HEK293 (cell line): ENCODE results near the gene CLASP1.

Source experiments
- CTCF ChIA-PET: fragments of 350-600 bp; formaldehyde crosslinking; extraction: SDS; loops from one replicate; lab custom pipeline; 2021; ENCODE audit warnings: antibody characterized with exemption; lab: Yijun Ruan, JAX
- POLR2A ChIA-PET: fragments of 300-600 bp; formaldehyde crosslinking; extraction: SDS; loops from one replicate; lab custom pipeline; 2020; ENCODE audit warnings: antibody characterized with exemption, inconsistent platforms; lab: Yijun Ruan, JAX
- H3K27ac ChIP-seq: fragments of 200-500 bp; sonication (Bioruptor generic); 2 replicates; pipeline ENCODE4 v1.5.1; 2014; ENCODE audit warnings: low read depth, low read length, control low read depth, inconsistent platforms; ENCODE audit errors: extremely low read depth
- H3K36me3 ChIP-seq, 2 experiments: fragments of 200-500 bp in 1 of 2; sonication (Bioruptor generic) in 1 of 2; 1 replicate in 1 of 2; 2 replicates in 1 of 2; pipeline ENCODE4 v1.5.1; 2014 to 2017; ENCODE audit warnings: inconsistent platforms in 2 of 2, low read length in 2 of 2; ENCODE audit not compliant: control insufficient read depth in 2 of 2, insufficient read depth in 1 of 2
- H3K4me1 ChIP-seq: fragments of 200-500 bp; sonication (Bioruptor generic); 2 replicates; pipeline ENCODE4 v1.5.1; 2014; ENCODE audit warnings: mild to moderate bottlenecking, low read length, inconsistent platforms; ENCODE audit not compliant: control insufficient read depth, insufficient read depth
- H3K4me3 ChIP-seq: 2 replicates; pipeline ENCODE4 v1.5.1; 2011; ENCODE audit warnings: low read depth, mild to moderate bottlenecking, control low read depth, low read length, moderate library complexity
- H3K9me3 ChIP-seq: fragments of 200-500 bp; sonication (Bioruptor generic); 2 replicates; pipeline ENCODE4 v1.5.1; 2014; ENCODE audit warnings: low read depth, low read length, inconsistent platforms; ENCODE audit not compliant: control insufficient read depth, insufficient read depth
- GLIS1 ChIP-seq: fragments of 450-650 bp; formaldehyde crosslinking; IDR thresholded peaks from 2 replicates; pipeline ENCODE4 v1.5.1; 2016; ENCODE audit warnings: missing biosample characterization, missing genetic modification characterization
- HOXD13 ChIP-seq: sonication (generic); formaldehyde crosslinking; IDR thresholded peaks from 2 replicates; pipeline ENCODE4 v1.8.0; 2022; ENCODE audit warnings: missing genetic modification reagents, borderline replicate concordance
- OSR2 ChIP-seq: fragments of 450-650 bp; formaldehyde crosslinking; IDR thresholded peaks from 2 replicates; pipeline ENCODE4 v1.5.1; 2016; ENCODE audit warnings: missing biosample characterization, missing genetic modification characterization
- ZBTB7A ChIP-seq: fragments of 450-650 bp; formaldehyde crosslinking; IDR thresholded peaks from 2 replicates; pipeline ENCODE4 v1.5.1; 2016; ENCODE audit warnings: low read depth, missing biosample characterization, missing genetic modification characterization
- ZFP69B ChIP-seq: fragments of 450-650 bp; formaldehyde crosslinking; IDR thresholded peaks from 2 replicates; pipeline ENCODE4 v1.5.1; 2016; ENCODE audit warnings: missing biosample characterization, missing genetic modification characterization
- ZNF248 ChIP-seq: fragments of 450-650 bp; formaldehyde crosslinking; IDR thresholded peaks from 2 replicates; pipeline ENCODE4 v1.5.1; 2017; ENCODE audit warnings: missing biosample characterization, missing genetic modification characterization
- ZNF354C ChIP-seq: fragments of 450-650 bp; formaldehyde crosslinking; IDR thresholded peaks from 2 replicates; pipeline ENCODE4 v1.5.1; 2016; ENCODE audit warnings: missing biosample characterization, missing genetic modification characterization, low read depth, borderline replicate concordance
- ZNF391 ChIP-seq: fragments of 450-650 bp; formaldehyde crosslinking; IDR thresholded peaks from 2 replicates; pipeline ENCODE4 v1.5.1; 2016; ENCODE audit warnings: low read depth, missing biosample characterization, missing genetic modification characterization, borderline replicate concordance
- ZNF488 ChIP-seq: fragments of 450-650 bp; formaldehyde crosslinking; IDR thresholded peaks from 2 replicates; pipeline ENCODE4 v1.5.1; 2016; ENCODE audit warnings: missing biosample characterization, missing genetic modification characterization
- ZNF544 ChIP-seq: fragments of 450-650 bp; formaldehyde crosslinking; IDR thresholded peaks from 2 replicates; pipeline ENCODE4 v1.5.0; 2017; ENCODE audit warnings: missing biosample characterization, missing genetic modification characterization
- ZNF558 ChIP-seq: fragments of 450-650 bp; formaldehyde crosslinking; IDR thresholded peaks from 2 replicates; pipeline ENCODE4 v1.5.1; 2016; ENCODE audit warnings: missing biosample characterization, missing genetic modification characterization
- ZNF560 ChIP-seq: fragments of 450-650 bp; formaldehyde crosslinking; IDR thresholded peaks from 2 replicates; pipeline ENCODE4 v1.5.1; 2017; ENCODE audit warnings: missing biosample characterization, missing genetic modification characterization, borderline replicate concordance
- ZNF585B ChIP-seq: fragments of 450-650 bp; formaldehyde crosslinking; IDR thresholded peaks from 2 replicates; pipeline ENCODE4 v1.5.1; 2016; ENCODE audit warnings: missing biosample characterization, missing genetic modification characterization
- ZNF658 ChIP-seq: fragments of 450-650 bp; formaldehyde crosslinking; IDR thresholded peaks from 2 replicates; pipeline ENCODE4; 2016; ENCODE audit warnings: missing biosample characterization, missing genetic modification characterization
- ZNF791 ChIP-seq: fragments of 450-650 bp; formaldehyde crosslinking; IDR thresholded peaks from 2 replicates; pipeline ENCODE4 v1.5.1; 2016; ENCODE audit warnings: missing biosample characterization, missing genetic modification characterization
- ZNF830 ChIP-seq: fragments of 450-650 bp; IDR thresholded peaks from 2 replicates; pipeline ENCODE4 v1.5.0; 2018; ENCODE audit warnings: missing biosample characterization, missing genetic modification characterization, low read depth, mild to moderate bottlenecking, moderate library complexity
- ZNF843 ChIP-seq: fragments of 450-650 bp; formaldehyde crosslinking; IDR thresholded peaks from 2 replicates; pipeline ENCODE4 v1.5.1; 2016; ENCODE audit warnings: missing biosample characterization, missing genetic modification characterization
- ZSCAN23 ChIP-seq: fragments of 450-650 bp; formaldehyde crosslinking; IDR thresholded peaks from 2 replicates; pipeline ENCODE4 v1.5.1; 2016; ENCODE audit warnings: missing biosample characterization, missing genetic modification characterization
- TF ChIP-seq, protein P1 (sequence below): fragments of 450-650 bp; formaldehyde crosslinking; IDR thresholded peaks from 2 replicates; pipeline ENCODE4 v1.5.1; 2016; ENCODE audit warnings: missing biosample characterization, missing genetic modification characterization
- TF ChIP-seq, protein P2 (sequence below): fragments of 450-650 bp; formaldehyde crosslinking; IDR thresholded peaks from 2 replicates; pipeline ENCODE4 v1.5.1; 2017; ENCODE audit warnings: missing biosample characterization, missing genetic modification characterization
- TF ChIP-seq, protein P3 (sequence below): fragments of 450-650 bp; IDR thresholded peaks from 2 replicates; pipeline ENCODE4 v1.5.1; 2018; ENCODE audit warnings: missing biosample characterization, missing genetic modification characterization
- TF ChIP-seq, protein P4 (sequence below): fragments of 450-650 bp; formaldehyde crosslinking; conservative IDR thresholded peaks from 2 replicates; pipeline ENCODE4 v1.5.1; 2016; ENCODE audit warnings: low read depth, missing biosample characterization, missing genetic modification characterization

Gene CLASP1

GRCh38 chr2:121501031-121501430, 148.2 kb downstream of the CLASP1 start (continued):
- TF ChIP-seq ZNF488 (tag by site-specific recombination): no peak
- TF ChIP-seq ZNF558: no peak
- TF ChIP-seq ZBTB7A (tag by site-specific recombination): no peak

DNA sequence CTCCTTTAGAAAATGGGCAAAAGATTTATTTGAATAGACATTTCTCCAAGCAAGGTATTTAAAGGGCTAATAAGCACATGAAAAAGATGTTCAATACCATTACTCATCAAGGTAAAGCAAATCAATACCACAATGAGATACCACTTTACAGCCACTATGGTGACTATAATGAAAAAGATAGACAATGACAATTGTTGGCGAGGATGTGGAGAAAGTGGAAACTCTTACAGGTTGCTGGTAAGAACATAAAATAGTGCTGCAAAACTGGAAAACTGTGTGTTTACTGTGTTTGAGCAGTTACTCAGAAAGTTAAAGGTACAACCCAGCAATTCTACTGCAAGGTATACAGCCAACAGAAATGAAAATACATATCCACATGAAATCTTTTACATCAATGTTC, 150.5 kb downstream of the CLASP1 start:
- TF ChIP-seq, protein P1, sequence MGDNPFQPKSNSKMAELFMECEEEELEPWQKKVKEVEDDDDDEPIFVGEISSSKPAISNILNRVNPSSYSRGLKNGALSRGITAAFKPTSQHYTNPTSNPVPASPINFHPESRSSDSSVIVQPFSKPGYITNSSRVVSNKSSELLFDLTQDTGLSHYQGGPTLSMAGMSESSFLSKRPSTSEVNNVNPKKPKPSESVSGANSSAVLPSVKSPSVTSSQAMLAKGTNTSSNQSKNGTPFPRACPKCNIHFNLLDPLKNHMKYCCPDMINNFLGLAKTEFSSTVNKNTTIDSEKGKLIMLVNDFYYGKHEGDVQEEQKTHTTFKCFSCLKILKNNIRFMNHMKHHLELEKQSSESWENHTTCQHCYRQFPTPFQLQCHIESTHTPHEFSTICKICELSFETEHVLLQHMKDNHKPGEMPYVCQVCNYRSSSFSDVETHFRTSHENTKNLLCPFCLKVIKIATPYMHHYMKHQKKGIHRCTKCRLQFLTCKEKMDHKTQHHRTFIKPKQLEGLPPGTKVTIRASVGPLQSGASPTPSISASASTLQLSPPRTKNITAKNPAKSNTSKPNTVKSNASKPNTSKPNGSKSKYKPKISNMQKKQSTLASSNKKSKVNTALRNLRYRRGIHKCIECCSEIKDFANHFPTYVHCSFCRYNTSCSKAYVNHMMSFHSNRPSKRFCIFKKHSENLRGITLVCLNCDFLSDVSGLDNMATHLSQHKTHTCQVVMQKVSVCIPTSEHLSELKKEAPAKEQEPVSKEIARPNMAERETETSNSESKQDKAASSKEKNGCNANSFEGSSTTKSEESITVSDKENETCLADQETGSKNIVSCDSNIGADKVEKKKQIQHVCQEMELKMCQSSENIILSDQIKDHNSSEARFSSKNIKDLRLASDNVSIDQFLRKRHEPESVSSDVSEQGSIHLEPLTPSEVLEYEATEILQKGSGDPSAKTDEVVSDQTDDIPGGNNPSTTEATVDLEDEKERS (tag by site-specific recombination): no peak
- TF ChIP-seq GLIS1 (tag by site-specific recombination): no peak
- TF ChIP-seq ZSCAN23 (tag by site-specific recombination): no peak
- TF ChIP-seq, protein P2, sequence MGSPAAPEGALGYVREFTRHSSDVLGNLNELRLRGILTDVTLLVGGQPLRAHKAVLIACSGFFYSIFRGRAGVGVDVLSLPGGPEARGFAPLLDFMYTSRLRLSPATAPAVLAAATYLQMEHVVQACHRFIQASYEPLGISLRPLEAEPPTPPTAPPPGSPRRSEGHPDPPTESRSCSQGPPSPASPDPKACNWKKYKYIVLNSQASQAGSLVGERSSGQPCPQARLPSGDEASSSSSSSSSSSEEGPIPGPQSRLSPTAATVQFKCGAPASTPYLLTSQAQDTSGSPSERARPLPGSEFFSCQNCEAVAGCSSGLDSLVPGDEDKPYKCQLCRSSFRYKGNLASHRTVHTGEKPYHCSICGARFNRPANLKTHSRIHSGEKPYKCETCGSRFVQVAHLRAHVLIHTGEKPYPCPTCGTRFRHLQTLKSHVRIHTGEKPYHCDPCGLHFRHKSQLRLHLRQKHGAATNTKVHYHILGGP (tag by site-specific recombination): no peak
- TF ChIP-seq, protein P3, sequence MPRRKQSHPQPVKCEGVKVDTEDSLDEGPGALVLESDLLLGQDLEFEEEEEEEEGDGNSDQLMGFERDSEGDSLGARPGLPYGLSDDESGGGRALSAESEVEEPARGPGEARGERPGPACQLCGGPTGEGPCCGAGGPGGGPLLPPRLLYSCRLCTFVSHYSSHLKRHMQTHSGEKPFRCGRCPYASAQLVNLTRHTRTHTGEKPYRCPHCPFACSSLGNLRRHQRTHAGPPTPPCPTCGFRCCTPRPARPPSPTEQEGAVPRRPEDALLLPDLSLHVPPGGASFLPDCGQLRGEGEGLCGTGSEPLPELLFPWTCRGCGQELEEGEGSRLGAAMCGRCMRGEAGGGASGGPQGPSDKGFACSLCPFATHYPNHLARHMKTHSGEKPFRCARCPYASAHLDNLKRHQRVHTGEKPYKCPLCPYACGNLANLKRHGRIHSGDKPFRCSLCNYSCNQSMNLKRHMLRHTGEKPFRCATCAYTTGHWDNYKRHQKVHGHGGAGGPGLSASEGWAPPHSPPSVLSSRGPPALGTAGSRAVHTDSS (tag by site-specific recombination): no peak
- no peak for TF ChIP-seq ZNF248 (tag by site-specific recombination)
- TF ChIP-seq ZNF585B (tag by site-specific recombination): no peak
- TF ChIP-seq ZNF658 (tag by site-specific recombination): no peak
- TF ChIP-seq, protein P4, sequence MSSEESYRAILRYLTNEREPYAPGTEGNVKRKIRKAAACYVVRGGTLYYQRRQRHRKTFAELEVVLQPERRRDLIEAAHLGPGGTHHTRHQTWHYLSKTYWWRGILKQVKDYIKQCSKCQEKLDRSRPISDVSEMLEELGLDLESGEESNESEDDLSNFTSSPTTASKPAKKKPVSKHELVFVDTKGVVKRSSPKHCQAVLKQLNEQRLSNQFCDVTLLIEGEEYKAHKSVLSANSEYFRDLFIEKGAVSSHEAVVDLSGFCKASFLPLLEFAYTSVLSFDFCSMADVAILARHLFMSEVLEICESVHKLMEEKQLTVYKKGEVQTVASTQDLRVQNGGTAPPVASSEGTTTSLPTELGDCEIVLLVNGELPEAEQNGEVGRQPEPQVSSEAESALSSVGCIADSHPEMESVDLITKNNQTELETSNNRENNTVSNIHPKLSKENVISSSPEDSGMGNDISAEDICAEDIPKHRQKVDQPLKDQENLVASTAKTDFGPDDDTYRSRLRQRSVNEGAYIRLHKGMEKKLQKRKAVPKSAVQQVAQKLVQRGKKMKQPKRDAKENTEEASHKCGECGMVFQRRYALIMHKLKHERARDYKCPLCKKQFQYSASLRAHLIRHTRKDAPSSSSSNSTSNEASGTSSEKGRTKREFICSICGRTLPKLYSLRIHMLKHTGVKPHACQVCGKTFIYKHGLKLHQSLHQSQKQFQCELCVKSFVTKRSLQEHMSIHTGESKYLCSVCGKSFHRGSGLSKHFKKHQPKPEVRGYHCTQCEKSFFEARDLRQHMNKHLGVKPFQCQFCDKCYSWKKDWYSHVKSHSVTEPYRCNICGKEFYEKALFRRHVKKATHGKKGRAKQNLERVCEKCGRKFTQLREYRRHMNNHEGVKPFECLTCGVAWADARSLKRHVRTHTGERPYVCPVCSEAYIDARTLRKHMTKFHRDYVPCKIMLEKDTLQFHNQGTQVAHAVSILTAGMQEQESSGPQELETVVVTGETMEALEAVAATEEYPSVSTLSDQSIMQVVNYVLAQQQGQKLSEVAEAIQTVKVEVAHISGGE (tag by site-specific recombination): no peak
- no peak for TF ChIP-seq ZNF830
- TF ChIP-seq ZNF544 (tag by site-specific recombination): no peak
- no peak for TF ChIP-seq ZNF354C (tag by site-specific recombination)
- no peak for TF ChIP-seq ZNF843 (tag by site-specific recombination)
- TF ChIP-seq HOXD13 (CRISPR knock-in tag): no peak
- TF ChIP-seq ZFP69B (tag by site-specific recombination): no peak
- TF ChIP-seq ZNF791 (tag by site-specific recombination): no peak
- no peak for TF ChIP-seq ZNF391 (tag by site-specific recombination)
- TF ChIP-seq OSR2 (tag by site-specific recombination): no peak
- TF ChIP-seq ZNF560 (tag by site-specific recombination): no peak
- POLR2A ChIA-PET: no interaction called here
- Histone ChIP-seq H3K27ac (no peak overlapping the region), H3K4me1 (no peaks in the 10 kb centered on the region), H3K36me3 (peaks cover 4 to 45% of the 10 kb centered on the region in 2 experiments), H3K9me3 (no peaks in the 10 kb centered on the region), H3K4me3 (no peak overlapping the region)
- CTCF ChIA-PET: no interaction called here
